Activated CD4-positive, alpha-beta T cell treated with anti-CD3 and anti-CD28 coated beads, Interleukin-2, amount 50 U/mL, for 4 hours (primary cell): ENCODE results near the gene DDX39B.
A peak's percentile ranks its signal among the peaks of the same experiment; 100 is the strongest.

Experiments used
- DNase-seq, 2 experiments: peaks; one replicate each; pipeline ENCODE4 v3.0.0-alpha.2; 2020

DDX39B gene

GRCh38 chr6:31575335-31575901 is 33.6 kb upstream of the DDX39B start, which contains the start of gene TNF:
Gene TNF, plus strand, starts transcription at chr6:31575565. Its CDS starts 177 bp downstream, at chr6:31575742.
- peak; percentile 87 to 89 for DNase-seq

- no peak for DNase-seq
These were observed 32.6 kb upstream of the DDX39B start for GRCh38 chr6:31574106-31575061.

- DNase-seq: no peak
These were observed 31.7 kb upstream of the DDX39B start for GRCh38 chr6:31573239-31574105.

GRCh38 chr6:31572041-31572911 is 30.5 kb upstream of the DDX39B start, which contains the start of gene LTA:
Gene LTA, plus strand, starts transcription at chr6:31572289. Its CDS starts 454 bp downstream, at chr6:31572743.
- peak; percentile 71 to 73 for DNase-seq

- no peak for DNase-seq
These were observed 28.2 kb upstream of the DDX39B start for GRCh38 chr6:31569861-31570536.

GRCh38 chr6:31568537-31568961 is 26.7 kb upstream of the DDX39B start:
- peak; percentile 55 to 61 for DNase-seq

GRCh38 chr6:31567531-31568370 is 25.9 kb upstream of the DDX39B start:
- DNase-seq: no peak

- DNase-seq: no peak
These were observed 18.9 kb upstream of the DDX39B start for GRCh38 chr6:31560697-31561058.

GRCh38 chr6:31559958-31560696 is 18.3 kb upstream of the DDX39B start:
- DNase-seq: no peak

- no peak for DNase-seq
These were observed 17.8 kb upstream of the DDX39B start for GRCh38 chr6:31559606-31559957.

- peak; percentile 65 to 71 for DNase-seq
These were observed 17.1 kb upstream of the DDX39B start for GRCh38 chr6:31558631-31559500.

GRCh38 chr6:31558318-31558625 is 16.5 kb upstream of the DDX39B start:
- no peak for DNase-seq

- DNase-seq: no peak
These were observed 15.9 kb upstream of the DDX39B start for GRCh38 chr6:31557443-31558317.

GRCh38 chr6:31556307-31556706 is 14.5 kb upstream of the DDX39B start:
- DNase-seq: no peak

GRCh38 chr6:31551371-31551770 is 9.6 kb upstream of the DDX39B start:
- DNase-seq: peak; percentile 61 to 65

- DNase-seq: no peak
These were observed 6.7 kb upstream of the DDX39B start for GRCh38 chr6:31548544-31548873.

GRCh38 chr6:31547727-31548543 is 6.1 kb upstream of the DDX39B start:
- DNase-seq: no peak
